Neural progenitor cell (in vitro differentiated cells): Measurements from ENCODE around the gene KLHL36.

Experiments
- EZH2 ChIP-seq: fragments of 200-600 bp; sonication (generic); IDR thresholded peaks from 2 replicates; pipeline ENCODE4 v1.6.1; 2017; ENCODE audit warnings: antibody characterized with exemption, mild to moderate bottlenecking, moderate library complexity
- EZH2phosphoT487 ChIP-seq: fragments of 200-600 bp; sonication (generic); IDR thresholded peaks from 2 replicates; pipeline ENCODE4 v1.6.1; 2017; ENCODE audit warnings: antibody characterized with exemption
- TF ChIP-seq, protein P1 (sequence below): fragments of 200-600 bp; sonication (generic); IDR thresholded peaks from 2 replicates; pipeline ENCODE4 v1.5.1; 2017; ENCODE audit warnings: antibody characterized with exemption, mild to moderate bottlenecking

GRCh38 chr16:84677017-84677803 is 28.9 kb downstream of the KLHL36 start:
- TF ChIP-seq, protein P1, sequence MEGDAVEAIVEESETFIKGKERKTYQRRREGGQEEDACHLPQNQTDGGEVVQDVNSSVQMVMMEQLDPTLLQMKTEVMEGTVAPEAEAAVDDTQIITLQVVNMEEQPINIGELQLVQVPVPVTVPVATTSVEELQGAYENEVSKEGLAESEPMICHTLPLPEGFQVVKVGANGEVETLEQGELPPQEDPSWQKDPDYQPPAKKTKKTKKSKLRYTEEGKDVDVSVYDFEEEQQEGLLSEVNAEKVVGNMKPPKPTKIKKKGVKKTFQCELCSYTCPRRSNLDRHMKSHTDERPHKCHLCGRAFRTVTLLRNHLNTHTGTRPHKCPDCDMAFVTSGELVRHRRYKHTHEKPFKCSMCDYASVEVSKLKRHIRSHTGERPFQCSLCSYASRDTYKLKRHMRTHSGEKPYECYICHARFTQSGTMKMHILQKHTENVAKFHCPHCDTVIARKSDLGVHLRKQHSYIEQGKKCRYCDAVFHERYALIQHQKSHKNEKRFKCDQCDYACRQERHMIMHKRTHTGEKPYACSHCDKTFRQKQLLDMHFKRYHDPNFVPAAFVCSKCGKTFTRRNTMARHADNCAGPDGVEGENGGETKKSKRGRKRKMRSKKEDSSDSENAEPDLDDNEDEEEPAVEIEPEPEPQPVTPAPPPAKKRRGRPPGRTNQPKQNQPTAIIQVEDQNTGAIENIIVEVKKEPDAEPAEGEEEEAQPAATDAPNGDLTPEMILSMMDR = no peak
- no peak for TF ChIP-seq EZH2
- no peak for TF ChIP-seq EZH2phosphoT487
